ENCODE measurements around the gene HIBCH. TPM values are rescaled to one million over a fixed set of nuclear protein-coding genes. Genes with fewer than 3 reads are reported as not detected.

Gene HIBCH
- polyA plus RNA-seq, 2 of the 4 experiments (the other 2 are of a cell fraction): 21.8 to 26.9 TPM

DNA sequence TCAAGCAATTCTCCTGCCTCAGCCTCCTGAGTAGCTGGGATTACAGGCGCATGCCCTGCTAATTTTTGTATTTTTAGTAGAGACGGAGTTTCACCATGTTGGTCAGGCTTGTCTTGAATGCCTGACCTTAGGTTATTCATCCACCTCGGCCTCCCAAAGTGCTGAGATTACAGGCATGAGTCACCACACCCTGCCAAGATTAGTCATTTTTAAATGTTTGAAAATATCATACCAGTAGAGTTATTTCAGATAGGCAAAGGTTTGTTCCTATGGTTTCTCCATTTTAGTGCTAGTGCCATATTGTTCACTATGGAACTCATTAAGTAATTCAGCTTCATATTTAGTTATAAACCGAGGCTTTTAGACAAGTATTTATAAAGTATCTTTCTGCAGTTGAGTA is 52.3 kb downstream of the HIBCH start (continued):
- TF ChIP-seq, protein P1, sequence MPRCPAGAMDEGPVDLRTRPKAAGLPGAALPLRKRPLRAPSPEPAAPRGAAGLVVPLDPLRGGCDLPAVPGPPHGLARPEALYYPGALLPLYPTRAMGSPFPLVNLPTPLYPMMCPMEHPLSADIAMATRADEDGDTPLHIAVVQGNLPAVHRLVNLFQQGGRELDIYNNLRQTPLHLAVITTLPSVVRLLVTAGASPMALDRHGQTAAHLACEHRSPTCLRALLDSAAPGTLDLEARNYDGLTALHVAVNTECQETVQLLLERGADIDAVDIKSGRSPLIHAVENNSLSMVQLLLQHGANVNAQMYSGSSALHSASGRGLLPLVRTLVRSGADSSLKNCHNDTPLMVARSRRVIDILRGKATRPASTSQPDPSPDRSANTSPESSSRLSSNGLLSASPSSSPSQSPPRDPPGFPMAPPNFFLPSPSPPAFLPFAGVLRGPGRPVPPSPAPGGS (IDR thresholded peaks at IDR 0.05): no peak
- no peak for TF ChIP-seq E2F6 (IDR thresholded peaks at IDR 0.05; ENCODE audit: borderline replicate concordance, low read depth)
- TF ChIP-seq NPAS2 (CRISPR knock-in tag; IDR thresholded peaks at IDR 0.05; ENCODE audit: borderline replicate concordance): no peak

DNA sequence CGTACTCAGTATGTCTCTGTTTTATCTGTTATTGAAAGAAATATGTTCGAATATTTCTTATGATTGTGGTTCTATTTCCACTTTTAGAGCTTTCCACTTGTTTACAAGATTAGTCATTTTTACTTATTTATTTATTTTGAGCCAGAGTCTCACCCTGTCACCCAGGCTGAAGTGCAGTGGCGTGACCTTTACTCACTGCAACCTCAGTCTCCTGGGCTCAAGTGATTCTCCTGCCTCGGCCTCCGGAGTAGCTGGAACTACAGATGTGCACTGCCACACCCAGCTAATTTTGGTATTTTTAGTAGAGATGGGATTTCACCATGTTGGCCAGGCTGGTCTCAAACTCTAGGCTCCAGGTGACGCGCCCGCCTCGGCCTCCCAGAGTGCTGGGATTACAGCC is 53.3 kb downstream of the HIBCH start:
- TF ChIP-seq, protein P2, sequence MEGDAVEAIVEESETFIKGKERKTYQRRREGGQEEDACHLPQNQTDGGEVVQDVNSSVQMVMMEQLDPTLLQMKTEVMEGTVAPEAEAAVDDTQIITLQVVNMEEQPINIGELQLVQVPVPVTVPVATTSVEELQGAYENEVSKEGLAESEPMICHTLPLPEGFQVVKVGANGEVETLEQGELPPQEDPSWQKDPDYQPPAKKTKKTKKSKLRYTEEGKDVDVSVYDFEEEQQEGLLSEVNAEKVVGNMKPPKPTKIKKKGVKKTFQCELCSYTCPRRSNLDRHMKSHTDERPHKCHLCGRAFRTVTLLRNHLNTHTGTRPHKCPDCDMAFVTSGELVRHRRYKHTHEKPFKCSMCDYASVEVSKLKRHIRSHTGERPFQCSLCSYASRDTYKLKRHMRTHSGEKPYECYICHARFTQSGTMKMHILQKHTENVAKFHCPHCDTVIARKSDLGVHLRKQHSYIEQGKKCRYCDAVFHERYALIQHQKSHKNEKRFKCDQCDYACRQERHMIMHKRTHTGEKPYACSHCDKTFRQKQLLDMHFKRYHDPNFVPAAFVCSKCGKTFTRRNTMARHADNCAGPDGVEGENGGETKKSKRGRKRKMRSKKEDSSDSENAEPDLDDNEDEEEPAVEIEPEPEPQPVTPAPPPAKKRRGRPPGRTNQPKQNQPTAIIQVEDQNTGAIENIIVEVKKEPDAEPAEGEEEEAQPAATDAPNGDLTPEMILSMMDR (IDR thresholded peaks at IDR 0.05): no peak
- no peak for TF ChIP-seq ESRRA (IDR thresholded peaks at IDR 0.05; ENCODE audit: borderline replicate concordance, low read length)
- no peak for TF ChIP-seq KDM5A (IDR thresholded peaks at IDR 0.05)
- TF ChIP-seq POLR2AphosphoS2 (conservative IDR thresholded peaks at IDR 0.05; ENCODE audit: low read length): no peak
- no peak for TF ChIP-seq CHD4 (IDR thresholded peaks at IDR 0.05; ENCODE audit: borderline replicate concordance)
- TF ChIP-seq REST (IDR thresholded peaks at IDR 0.05): no peak
- TF ChIP-seq EHF (CRISPR knock-in tag; IDR thresholded peaks at IDR 0.05): no peak
- TF ChIP-seq TP53 (CRISPR knock-in tag; IDR thresholded peaks at IDR 0.05): no peak
- TF ChIP-seq FOSB (CRISPR knock-in tag; IDR thresholded peaks at IDR 0.05): no peak
- TF ChIP-seq ZFP36 (IDR thresholded peaks at IDR 0.05; ENCODE audit: borderline replicate concordance, partially characterized antibody): no peak
- H3K4me1 ChIP-seq: peaks cover 38% of the 10 kb centered on the region
- whole genome bisulfite sequencing (ENCODE audit: missing lambda C conversion rate): 86% methylated on average over 9 of the region's 9 CpGs
- peak overlapping the region in 1 of 2 experiments; percentile 82; a peak in 4 of 6 replicates for H3K27ac ChIP-seq
- ChIA-PET POLR2A (no interaction called here), CTCF (no interaction called here)
- H3K4me2 ChIP-seq: peak overlapping the region; percentile 75; the same call in 2 of the 3 replicates
- DNase-seq (ENCODE audit: low read depth in 1 of 2, low spot score in 1 of 2) (no peak), FAIRE-seq (no peak), ATAC-seq (no peak)
- no peak overlapping the region for H3K4me3 ChIP-seq
- peaks cover 5% of the 10 kb centered on the region; the same call in 1 of the 3 replicates for H3K9me3 ChIP-seq

- no peak for TF ChIP-seq ZNF302 (CRISPR knock-in tag; IDR thresholded peaks at IDR 0.05)
- no peak overlapping the region for H3K4me3 ChIP-seq
- ChIA-PET POLR2A (no interaction called here), CTCF (interaction anchor here (0.6 kb wide), 1 partner anchor 565 kb away, joined by 3 read pairs; no protein-coding TSS in a partner anchor)
- peaks cover 8% of the 10 kb centered on the region for H3K4me1 ChIP-seq
- no peak for DNase-seq (ENCODE audit: low read depth in 1 of 2, low spot score in 1 of 2)
- no peak overlapping the region for H3K4me2 ChIP-seq
- 92% methylated on average over 2 of the region's 2 CpGs for WGBS (ENCODE audit: missing lambda C conversion rate)
- no peak overlapping the region for H3K27ac ChIP-seq
- peaks cover 5% of the 10 kb centered on the region; the same call in 2 of the 3 replicates for H3K9me3 ChIP-seq
- FAIRE-seq: no peak
- no peak for ATAC-seq
Measured at GRCh38 chr2:190261851-190262250, 57.8 kb downstream of the HIBCH start.

Measured in A549 (cell line).